ENCODE measurements around the gene JAG1. TPM values are rescaled to one million over a fixed set of nuclear protein-coding genes. Genes with fewer than 3 reads are reported as not detected.

The JAG1 gene
- 1.6 TPM for polyA plus RNA-seq (2012; ENCODE audit: insufficient read depth, insufficient read length)

DNA sequence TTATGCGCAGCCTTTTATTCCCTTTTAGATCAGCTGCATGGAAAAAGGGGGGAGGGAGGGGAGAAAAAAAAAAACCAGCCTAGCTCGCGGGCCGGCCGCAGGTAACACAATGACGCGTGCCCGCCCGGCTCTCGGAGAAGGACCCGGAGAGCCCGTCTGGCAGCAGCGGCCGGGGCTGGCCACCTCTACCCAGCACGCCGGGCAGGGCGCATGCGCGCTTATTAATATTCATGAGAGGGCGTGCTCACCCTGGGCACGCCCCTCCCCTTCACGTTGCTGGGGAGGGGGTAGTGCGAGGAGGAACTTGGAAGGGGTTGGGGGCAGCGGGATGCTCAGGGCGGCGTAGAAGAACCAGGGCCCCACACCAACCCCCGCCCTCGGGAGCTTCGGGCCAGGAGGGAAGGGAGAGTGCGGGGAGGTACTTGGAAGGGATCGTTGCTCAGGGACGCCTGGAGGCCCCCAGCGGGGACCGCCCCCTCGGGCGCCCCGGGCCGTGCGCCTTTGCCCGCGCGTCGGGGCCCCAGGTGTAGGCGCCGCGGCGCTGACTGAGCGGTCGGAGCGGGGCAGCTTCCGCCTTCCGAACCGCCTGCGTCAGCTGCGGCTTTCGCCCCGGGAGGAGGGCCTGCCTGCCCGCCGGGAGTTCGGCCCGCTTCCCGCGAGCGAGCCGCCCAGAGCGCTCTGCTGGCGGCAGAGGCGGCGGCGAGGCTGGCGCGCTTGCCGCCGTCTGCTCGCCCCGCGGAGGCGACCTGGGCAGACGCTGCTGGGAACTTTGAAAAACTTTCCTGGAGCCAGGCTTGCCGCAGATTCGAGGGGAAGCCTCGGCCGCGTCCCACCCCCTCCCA lies at the start of gene JAG1:
Gene JAG1, minus strand, starts transcription at position 158 of the 842 bp plus-strand sequence. CDS start 469 bp downstream, outside the sequence.
- DNase-seq (ENCODE audit: low read depth, low spot score): peak; percentile 55
- H3K4me3 ChIP-seq (ENCODE audit: low read length): peak within 1 kb of the TSS; percentile 50

DNA sequence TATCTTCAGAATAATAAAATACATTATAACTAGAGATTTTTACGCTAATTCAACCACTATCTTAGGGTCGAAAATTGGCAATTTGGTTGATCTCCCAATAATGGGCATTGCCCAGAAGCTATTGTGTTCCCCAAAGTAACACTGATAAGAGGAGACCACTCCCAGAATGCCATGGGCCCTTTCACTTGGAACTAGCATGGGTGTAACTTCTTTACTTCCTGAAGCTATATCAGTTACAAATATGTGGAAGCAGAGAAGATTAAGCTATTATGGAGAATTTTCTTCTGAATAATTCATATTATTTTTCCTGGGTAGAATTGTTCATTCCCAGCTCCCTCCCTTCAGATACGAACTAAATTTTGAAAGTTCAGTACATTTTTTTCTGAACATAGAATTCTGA lies 48.2 kb upstream of the JAG1 start:
- no peak for DNase-seq (ENCODE audit: low read depth, low spot score)
- H3K4me3 ChIP-seq (ENCODE audit: low read length): no peak overlapping the region

DNA sequence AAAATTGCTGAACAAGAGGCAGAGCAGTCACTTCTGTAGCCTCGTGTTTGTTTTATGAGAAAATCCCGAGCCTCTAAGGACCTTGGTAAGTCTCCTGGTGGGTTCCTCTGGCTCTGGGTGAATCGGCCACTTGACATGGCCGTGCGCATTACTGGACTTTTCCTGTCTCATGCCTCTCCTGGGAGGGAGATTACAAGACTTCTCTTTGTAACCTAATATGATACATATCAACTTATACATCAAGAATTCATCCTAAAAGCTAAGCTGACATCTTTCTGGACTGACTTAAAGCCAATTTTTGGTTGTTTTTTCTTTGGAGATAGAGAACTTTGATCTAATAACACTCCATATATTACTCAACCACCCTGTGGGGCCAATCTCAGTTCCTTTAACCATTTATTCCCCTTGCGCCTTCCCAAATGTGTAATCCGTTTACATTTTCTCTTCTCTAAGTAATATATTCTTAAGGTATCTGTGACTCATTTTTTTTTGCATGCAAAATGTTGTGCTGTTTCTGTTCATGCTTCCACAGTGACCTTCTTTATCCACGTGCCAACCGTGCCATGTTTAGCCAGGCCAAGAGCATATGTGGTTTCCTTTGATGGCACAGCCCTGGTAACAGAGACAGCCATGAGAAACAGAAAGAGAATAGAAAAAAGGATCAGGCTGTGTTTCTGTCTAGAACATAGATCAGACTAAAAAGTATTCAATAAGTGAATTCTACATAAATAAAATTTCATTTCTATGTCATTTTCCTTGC lies 47.5 kb upstream of the JAG1 start:
- H3K4me3 ChIP-seq (ENCODE audit: low read length): no peak overlapping the region
- no peak for DNase-seq (ENCODE audit: low read depth, low spot score)

DNA sequence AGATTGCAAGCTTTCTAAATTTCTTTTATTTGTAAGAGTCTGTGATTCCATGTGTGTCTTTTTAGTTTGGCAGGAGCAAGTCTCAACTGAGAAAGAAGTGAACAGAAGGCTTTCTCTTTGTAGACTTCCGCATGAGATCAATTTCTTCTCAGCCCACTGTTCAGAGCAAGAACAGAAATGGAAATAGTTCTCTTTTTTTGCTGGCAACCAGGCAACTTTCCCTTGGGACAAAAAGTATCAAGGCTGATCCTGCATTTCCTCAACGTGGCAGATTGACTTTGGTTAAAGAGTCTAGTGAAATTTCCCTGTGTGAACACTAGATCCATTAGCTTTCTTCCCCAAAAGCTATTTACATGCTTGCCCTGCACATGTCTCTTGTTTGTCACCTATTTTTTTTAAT lies 46.8 kb upstream of the JAG1 start:
- no peak for DNase-seq (ENCODE audit: low read depth, low spot score)
- H3K4me3 ChIP-seq (ENCODE audit: low read length): no peak overlapping the region

DNA sequence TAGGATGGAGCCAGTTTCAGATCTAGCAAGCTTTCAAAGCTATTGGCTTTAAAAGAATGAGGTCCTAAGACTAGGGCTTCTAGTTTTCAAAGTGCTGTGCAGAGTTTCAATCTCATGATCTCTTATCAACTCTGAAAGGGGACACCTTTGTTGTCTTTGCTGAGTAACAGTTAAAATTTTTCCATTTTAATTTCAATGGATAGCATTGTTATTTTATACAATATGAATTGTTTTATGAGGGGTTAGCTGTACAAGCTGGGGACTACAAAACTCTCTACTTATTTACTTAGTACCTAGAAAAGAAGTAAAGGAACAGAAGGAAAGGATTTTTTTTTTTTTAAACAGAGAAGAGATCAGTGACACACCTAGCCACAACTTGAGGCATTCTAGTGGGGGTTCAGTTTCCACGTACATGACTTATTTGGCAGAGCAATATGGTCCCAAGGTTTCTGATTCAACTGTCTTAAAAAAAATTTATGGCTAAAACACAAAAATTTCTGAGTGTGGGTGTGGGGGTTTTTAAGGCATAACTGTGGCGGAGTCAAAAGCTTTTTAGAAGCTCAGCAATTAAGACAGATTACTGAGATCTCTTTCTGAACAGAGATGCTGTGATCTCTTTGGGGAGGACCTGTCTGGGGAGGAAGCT lies 46.1 kb upstream of the JAG1 start:
- no peak overlapping the region for H3K4me3 ChIP-seq (ENCODE audit: low read length)
- no peak for DNase-seq (ENCODE audit: low read depth, low spot score)

DNA sequence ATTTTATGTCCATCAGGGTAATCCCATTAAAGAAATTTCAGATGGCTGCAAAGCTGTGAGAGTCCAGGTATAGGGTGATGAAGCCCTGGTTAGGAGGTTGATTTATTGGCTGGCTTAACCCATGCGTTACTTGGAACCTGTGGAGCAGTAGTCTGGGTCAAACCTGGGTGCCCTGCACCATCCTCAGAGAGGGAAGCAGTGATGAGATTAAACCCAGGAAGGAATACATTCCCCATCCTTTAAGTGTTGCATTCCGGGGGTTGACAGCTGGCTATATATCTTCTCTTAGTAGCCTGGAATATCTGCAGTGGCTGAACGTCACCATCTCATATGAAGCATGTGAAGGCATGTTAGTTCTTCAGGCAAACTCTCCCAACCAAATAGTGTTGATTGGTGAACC lies 44.9 kb upstream of the JAG1 start:
- no peak for DNase-seq (ENCODE audit: low read depth, low spot score)
- H3K4me3 ChIP-seq (ENCODE audit: low read length): no peak overlapping the region

DNA sequence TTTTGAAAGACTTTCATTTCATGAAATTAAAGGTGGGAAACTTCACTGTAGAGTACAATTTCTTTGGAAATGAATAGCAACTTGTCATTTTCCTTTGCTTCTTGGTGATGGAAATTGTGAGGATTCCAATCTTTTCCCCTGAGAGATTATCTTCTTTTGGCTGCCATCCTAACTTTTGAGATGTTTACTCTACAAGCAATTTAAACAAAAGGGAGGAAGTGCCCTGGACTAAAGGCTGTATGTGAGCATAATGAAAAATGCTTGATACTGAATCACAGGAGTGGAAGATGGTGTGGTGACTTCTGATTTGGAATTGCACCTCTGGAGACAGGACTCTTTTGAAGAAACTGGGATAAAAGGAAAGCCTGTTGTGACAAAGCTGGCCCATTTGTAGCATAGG lies 43.1 kb upstream of the JAG1 start:
- H3K4me3 ChIP-seq (ENCODE audit: low read length): no peak overlapping the region
- no peak for DNase-seq (ENCODE audit: low read depth, low spot score)

DNA sequence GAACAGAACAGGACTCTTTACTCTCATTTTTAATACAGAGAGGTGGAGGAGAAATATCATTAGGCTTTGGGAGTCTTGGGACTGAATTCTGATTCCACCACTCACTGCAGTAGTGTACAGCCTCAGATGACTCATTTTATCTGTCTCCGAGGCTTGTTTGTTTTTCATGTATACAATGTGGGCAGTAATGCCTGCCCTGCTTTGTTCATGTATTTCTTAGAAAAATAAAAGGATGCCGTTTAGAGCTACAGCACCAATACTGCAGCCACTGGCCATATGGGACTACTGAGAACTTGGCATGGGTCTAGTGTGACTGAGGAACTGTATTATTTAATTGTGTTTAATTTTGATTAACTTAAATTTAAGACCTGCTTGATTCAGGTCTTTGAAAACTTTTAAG lies 41.2 kb upstream of the JAG1 start:
- no peak overlapping the region for H3K4me3 ChIP-seq (ENCODE audit: low read length)
- no peak for DNase-seq (ENCODE audit: low read depth, low spot score)

DNA sequence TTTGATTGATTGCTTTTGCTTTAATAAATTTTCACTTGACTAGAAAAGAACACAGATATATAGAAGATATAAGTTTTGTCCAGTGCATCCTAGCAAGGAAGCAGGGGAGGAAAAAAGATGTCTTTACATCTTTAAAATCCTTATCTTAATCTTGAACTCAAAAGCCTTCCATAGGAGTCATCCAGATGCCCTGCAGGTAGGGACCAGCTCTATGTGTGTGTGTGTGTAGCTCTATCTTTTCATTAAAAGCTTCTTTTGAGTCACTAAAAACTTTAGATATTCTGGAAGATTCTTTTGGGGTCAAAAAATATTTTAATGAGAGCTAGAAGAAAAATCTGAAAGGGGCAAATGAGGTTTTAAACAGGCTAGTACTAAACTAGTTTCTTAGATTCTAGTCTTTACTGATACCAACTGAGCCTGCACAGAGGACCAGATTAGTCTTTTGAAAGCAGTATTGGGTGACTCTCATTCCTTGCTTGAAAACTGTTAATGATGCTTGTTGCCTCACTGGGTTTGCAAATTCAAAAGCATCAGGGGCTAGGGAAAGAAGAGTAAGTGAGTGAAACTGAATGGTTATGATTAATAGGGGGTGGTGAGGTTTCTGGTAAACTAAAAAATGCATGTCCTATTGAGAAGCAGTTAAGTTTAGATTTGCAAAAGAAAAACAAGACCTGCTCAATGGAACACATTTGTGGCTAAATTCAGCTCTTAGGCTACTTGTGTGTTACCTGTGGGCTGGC lies 40.6 kb upstream of the JAG1 start:
- no peak for DNase-seq (ENCODE audit: low read depth, low spot score)
- no peak overlapping the region for H3K4me3 ChIP-seq (ENCODE audit: low read length)

DNA sequence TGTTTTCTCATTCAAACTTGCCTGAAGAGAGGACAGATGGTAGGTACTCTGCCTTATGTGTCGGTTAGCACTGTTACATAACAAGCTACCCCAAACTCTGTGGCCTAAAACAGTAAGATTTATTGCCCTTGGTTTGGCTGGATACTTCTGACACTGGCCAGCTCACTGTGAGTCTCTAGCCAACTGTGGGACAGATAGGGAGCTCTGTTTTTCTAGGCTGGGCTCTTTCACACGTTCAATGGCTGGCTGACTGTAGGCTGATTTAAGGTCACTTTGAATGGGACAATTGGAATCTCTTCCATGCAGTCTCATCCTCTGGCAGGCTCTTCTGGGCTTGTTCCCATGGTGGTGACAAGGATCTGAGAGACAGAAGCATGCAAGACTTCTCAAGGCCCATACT lies 39.4 kb upstream of the JAG1 start:
- DNase-seq (ENCODE audit: low read depth, low spot score): no peak
- no peak overlapping the region for H3K4me3 ChIP-seq (ENCODE audit: low read length)

DNA sequence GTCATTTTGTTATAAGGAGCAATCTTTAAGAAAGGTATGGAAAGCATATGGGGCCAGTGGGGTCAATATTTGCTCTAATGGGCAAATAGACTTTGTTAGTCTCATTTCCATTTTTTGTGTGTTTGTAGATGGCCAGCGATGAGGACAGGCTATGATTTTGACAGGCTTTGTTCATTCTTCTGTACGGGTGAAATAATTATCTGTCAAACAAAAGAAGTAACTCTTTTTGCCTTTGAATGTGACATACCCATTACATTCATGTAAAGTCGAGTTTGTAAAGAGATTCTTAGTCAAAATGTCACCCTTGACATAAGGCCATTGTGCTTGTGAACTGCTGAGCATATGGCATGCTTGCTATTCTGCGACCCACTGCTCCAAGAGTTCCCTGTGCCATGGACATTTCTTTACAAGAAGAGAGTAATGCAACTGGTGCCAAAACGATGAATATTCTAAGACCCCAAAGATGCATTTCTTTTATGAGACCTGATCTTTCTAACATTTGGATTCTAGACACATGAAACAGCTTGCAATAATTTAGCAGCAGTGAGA lies 38.2 kb upstream of the JAG1 start:
- H3K4me3 ChIP-seq (ENCODE audit: low read length): no peak overlapping the region
- no peak for DNase-seq (ENCODE audit: low read depth, low spot score)

DNA sequence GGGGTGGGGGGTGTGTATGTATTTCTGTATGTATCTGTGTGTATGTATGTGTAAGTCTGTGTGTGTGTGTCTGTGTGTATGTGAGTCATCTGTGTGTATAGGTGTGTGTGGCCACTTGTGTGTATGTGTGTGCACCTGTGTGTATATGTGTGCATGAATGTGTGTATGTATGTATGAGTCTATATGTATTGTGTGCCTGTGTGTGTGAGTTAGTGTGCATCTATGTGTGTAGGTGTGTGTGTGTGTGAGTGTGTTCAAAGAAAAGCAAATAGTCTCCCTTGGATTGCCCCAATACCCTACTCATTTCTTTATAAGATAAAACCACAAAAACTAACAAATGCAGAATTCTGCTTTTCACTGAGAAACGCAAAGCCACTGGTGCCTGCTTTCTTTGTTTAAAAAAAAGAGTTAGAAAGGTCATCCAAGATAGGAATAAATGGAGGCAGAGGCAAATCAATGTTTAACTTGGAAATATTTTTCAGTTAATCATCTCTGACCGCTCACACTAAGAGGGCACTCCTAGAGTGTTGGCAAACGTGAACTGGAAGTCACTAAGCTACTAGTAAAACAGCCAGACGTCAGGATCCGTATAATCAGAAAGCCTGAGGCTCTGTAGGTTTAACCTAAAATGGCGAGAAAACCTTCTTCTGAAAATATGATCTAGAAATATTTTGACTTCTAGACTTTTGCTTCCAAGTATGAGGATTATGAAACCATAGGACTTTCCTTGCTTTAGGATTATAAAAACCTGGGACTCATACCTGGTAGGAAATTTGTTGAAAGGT lies 37.4 kb upstream of the JAG1 start:
- H3K4me3 ChIP-seq (ENCODE audit: low read length): no peak overlapping the region

DNA sequence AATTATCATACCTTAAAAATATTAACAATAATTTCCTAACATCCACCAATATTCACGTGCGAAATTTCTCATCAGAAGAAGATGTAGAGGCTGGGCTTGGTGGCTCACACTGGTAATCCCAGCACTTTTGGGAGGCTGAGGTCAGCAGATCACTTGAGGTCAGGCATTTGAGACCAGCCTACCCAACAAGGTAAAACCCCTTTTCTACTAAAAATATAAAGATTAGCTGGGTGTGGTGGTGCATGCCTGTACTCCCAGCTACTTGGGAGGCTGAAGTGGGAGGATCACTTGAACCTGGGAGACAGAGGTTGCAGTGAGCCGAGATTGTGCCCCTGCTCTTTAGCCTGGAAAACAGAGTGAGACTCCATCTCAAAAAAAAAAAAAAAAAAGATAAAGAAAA lies 36.1 kb upstream of the JAG1 start:
- DNase-seq (ENCODE audit: low read depth, low spot score): no peak

More for the DNA sequence above, 37.4 kb upstream of the JAG1 start:
- DNase-seq (ENCODE audit: low read depth, low spot score): no peak

DNA sequence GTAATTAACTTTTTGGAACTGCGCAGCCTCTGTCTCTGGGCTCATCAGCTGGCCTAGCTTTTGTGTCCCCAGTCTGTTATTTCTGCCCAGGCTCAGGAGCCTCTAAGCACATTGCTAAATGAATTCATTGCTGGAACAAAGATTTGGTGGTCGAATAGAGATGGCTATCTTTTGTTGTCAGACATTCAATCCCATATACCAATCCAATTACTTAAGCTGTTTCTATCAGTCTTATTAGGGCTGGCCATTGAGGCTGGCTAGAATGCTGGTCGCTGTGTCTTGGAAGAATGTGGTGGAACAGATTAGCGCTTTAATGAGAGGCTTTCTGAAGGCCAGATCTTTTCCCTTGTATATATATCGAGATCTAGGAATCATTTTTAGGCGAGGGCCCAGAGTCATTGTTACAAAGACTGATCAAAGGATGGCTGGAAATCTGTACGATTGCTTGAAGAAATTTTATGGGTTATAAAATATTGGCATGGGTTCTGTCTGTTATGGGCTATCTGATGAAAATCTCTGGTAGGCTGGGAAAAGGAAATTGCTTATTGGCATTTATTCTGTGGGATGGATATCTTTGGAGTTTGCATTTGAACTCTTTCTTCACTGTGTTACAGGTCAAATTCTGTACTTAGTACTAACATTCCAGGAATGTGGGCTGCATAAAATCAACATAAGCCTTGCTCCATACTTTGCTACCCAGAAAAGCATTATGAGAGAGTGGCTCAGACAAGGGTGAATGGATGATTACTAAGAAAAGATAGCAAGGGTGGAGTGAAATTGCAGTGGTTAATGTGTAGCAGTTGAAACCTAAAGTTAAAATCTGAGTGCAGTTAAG lies 34.8 kb upstream of the JAG1 start:
- no peak for DNase-seq (ENCODE audit: low read depth, low spot score)
- no peak overlapping the region for H3K4me3 ChIP-seq (ENCODE audit: low read length)

More for the DNA sequence above, 36.1 kb upstream of the JAG1 start:
- H3K4me3 ChIP-seq (ENCODE audit: low read length): no peak overlapping the region

DNA sequence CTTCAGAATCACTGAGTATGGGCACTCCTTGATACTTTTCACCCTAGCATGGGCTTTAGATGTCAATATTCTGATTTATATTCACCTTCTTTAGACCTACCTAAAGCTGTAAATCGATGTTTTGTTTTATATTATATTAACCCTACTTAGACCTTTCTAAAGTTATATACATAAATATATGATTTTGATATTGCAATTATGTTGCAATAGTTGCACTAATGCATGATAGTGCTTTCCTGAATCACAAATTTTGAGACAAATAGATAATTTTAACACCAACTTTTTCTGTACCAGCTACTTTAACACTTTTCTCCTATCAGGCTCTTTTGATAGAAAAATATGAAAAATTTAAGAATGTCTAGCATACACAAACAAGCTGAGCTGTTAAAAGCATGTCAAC lies 34.0 kb upstream of the JAG1 start:
- DNase-seq (ENCODE audit: low read depth, low spot score): no peak
- H3K4me3 ChIP-seq (ENCODE audit: low read length): no peak overlapping the region

DNA sequence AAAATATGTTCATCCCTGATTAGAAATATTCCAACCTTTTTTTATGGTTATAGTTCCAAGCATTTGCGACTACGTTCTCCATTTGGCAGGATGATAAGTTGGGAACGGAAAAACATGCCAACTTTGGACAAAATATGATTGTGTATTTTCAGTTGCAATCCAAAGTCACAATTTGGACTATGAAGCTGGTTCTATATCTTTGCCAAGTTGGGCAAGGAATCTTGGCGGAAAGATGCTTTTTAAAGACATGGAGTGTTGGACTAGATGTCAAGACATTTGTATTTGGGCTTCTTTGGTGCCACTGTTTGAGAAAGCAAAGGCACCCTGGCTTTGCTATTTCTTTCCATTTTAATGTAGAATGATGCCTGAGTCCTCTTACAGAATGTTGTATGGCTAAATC lies 33.3 kb upstream of the JAG1 start:
- no peak overlapping the region for H3K4me3 ChIP-seq (ENCODE audit: low read length)
- no peak for DNase-seq (ENCODE audit: low read depth, low spot score)

DNA sequence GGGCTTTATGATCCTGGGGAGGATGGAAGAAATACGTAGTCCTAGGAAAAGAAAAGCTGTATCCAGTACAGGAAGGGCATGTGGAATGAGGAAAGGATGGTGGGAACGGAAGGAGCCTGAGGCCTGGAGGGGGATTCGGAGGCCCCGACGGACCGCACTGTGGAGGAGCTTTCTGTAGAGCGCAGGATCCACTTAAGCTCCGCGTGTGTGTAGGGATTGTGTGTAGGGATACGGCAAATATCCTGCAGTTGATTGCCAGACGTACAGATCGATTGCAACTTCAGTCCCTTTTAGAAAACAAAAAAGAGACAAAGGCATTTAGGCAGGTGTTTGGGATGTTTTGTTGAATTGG lies 32.6 kb upstream of the JAG1 start:
- DNase-seq (ENCODE audit: low read depth, low spot score): no peak
- no peak overlapping the region for H3K4me3 ChIP-seq (ENCODE audit: low read length)
